Epithelial cell of esophagus (primary cell): ENCODE data around the gene PIGK.
A peak's percentile ranks its signal among the peaks of the same experiment; 100 is the strongest.

ENCODE experiments used
- DNase-seq: peaks from one replicate; pipeline ENCODE4 v3.0.0; 2010; ENCODE audit warnings: low read depth
- H3K4me3 ChIP-seq: 2 replicates; pipeline ENCODE4 v1.5.1; 2011; ENCODE audit warnings: mild to moderate bottlenecking, low read length, control low read depth
- TF ChIP-seq, protein P1 (sequence below): IDR thresholded peaks from 2 replicates; pipeline ENCODE4 v1.5.1; 2011; ENCODE audit warnings: low read depth, mild to moderate bottlenecking, low read length, control low read depth, inconsistent platforms; ENCODE audit not compliant: insufficient read depth; ENCODE audit errors: missing control alignments

The PIGK gene

DNA sequence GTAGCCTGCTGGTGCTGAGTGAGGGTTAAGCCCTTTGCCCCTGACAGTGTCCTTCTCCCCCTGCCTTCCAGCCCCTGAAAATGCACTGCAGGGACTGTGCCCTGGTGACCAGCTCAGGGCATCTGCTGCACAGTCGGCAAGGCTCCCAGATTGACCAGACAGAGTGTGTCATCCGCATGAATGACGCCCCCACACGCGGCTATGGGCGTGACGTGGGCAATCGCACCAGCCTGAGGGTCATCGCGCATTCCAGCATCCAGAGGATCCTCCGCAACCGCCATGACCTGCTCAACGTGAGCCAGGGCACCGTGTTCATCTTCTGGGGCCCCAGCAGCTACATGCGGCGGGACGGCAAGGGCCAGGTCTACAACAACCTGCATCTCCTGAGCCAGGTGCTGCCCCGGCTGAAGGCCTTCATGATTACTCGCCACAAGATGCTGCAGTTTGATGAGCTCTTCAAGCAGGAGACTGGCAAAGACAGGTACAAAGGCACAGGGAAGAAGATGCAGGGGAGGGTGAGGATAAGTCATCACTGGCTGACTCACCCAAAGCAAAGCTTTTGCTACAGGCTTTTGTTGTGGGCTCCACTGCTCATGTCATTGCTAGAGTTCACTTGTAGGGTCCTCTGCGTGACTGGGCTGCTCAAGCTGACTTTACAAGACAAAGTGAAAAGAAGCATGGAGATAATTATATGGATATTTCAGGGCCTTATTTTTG is 174.9 kb downstream of the PIGK start:
- no peak overlapping the region for H3K4me3 ChIP-seq
- TF ChIP-seq, protein P1, sequence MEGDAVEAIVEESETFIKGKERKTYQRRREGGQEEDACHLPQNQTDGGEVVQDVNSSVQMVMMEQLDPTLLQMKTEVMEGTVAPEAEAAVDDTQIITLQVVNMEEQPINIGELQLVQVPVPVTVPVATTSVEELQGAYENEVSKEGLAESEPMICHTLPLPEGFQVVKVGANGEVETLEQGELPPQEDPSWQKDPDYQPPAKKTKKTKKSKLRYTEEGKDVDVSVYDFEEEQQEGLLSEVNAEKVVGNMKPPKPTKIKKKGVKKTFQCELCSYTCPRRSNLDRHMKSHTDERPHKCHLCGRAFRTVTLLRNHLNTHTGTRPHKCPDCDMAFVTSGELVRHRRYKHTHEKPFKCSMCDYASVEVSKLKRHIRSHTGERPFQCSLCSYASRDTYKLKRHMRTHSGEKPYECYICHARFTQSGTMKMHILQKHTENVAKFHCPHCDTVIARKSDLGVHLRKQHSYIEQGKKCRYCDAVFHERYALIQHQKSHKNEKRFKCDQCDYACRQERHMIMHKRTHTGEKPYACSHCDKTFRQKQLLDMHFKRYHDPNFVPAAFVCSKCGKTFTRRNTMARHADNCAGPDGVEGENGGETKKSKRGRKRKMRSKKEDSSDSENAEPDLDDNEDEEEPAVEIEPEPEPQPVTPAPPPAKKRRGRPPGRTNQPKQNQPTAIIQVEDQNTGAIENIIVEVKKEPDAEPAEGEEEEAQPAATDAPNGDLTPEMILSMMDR = no peak
- peak; percentile 81 for DNase-seq

DNA sequence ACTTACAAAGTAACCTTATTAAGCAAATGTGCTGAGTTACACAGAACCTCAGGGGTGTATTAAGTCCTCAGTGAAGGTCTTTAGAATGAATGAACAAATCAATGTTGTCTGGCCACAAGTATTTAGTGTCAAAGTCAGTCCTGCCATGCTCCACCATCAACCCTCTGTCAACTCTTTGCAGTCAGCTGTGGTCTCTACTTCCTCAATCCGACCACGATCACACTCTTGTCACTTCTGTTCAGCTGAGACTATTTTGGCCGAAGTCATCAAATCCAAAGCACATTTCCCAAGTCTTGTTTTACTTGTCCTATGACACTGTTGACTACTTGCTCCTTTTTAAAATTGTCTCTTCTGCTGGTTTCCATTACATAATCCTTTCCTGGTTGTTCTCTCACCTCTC is 178.4 kb downstream of the PIGK start:
- TF ChIP-seq, protein P1 = no peak
- DNase-seq = no peak
- no peak overlapping the region for H3K4me3 ChIP-seq

DNA sequence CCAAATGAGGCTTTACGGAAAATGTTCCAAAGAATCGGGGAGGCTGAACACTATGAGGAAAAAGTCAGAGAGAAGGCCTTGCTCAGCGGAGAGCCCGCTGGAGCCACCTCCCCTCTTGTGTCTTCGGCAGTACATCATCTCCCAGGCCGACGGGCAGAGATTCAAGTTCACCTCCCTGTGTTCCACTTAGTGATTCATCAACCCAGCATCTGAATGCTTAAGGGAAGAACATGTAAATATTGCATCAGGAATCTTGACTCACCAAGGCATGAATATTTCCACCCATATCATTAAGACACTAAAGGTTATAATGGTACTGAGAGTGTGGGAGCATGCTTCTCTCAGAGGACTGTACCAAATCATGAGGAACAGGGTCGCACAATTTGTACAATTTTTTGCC is 179.5 kb downstream of the PIGK start:
- DNase-seq = peak; percentile 99
- no peak overlapping the region for H3K4me3 ChIP-seq
- TF ChIP-seq, protein P1 = no peak

DNA sequence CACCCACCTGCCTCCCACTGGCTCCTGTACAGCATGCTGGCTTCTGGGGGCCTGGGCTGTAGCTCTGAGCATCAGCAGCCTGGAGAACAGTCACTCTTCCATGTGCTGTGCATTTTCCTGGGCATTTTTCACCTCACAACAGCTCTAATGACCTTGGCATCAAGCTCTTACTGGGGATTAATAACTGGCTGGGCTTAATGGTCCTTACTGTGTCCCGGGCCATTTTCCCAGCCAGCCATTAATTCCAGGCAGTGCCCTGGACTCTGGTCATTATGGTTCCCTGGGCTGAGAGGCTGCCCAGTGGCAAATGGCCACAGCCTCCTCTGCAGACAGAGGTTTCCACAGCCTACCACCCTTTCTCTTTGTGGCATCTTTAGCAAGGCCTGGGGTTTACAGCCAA is 180.1 kb downstream of the PIGK start:
- H3K4me3 ChIP-seq = no peak overlapping the region
- DNase-seq = no peak
- TF ChIP-seq, protein P1 = no peak
